ENCODE results near the gene SMURF2. TPM values are rescaled to one million over a fixed set of nuclear protein-coding genes. Genes with fewer than 3 reads are reported as not detected.
"Not testable (repeated sequence)": the region's sequence is repeated elsewhere in the genome, so short reads cannot be mapped to it uniquely, and the experiment has no call there.

SMURF2 gene
- polyA plus RNA-seq, 1 donor from 2014 or later = 55.2 TPM

GRCh38 chr17:64679710-64680216, 17.7 kb upstream of the SMURF2 start:
- no peak for TF ChIP-seq SMC3 (conservative IDR thresholded peaks at IDR 0.05; ENCODE audit: poor library complexity)
- no peak for TF ChIP-seq EZH2 (IDR thresholded peaks at IDR 0.05; ENCODE audit: borderline replicate concordance, insufficient read depth, low read length, poor library complexity, severe bottlenecking)
- no peak for TF ChIP-seq MXI1 (conservative IDR thresholded peaks at IDR 0.05; ENCODE audit: poor library complexity, severe bottlenecking)
- no peak for TF ChIP-seq EP300 (conservative IDR thresholded peaks at IDR 0.05; ENCODE audit: poor library complexity, severe bottlenecking)
- TF ChIP-seq RAD21 (conservative IDR thresholded peaks at IDR 0.05) = no peak
- no peak for TF ChIP-seq REST (IDR thresholded peaks at IDR 0.05; ENCODE audit: borderline replicate concordance)
- H3K4me2 ChIP-seq (ENCODE audit: low read length) = no peak overlapping the region
- H3K4me3 ChIP-seq (ENCODE audit: low read length) = no peak overlapping the region

DNA sequence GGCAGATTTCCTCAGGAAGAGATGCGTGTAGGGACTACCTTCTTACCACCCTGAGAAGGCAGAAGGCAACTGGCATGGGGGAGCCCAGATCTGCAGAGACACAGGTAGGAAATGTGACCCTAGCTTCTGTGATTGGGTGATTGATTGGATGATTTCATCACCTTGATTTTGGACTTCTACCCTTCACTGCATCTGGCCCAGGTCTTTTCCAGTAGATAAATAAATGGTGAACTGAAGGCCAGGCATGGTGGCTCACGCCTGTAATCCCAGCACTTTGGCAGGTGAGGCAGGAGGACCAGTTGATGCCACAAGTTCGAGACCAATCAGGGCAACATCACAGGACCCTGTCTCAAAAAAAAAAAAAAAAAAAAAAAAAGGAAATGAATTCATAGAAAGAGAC, 14.7 kb upstream of the SMURF2 start:
- Histone ChIP-seq H2AFZ (ENCODE audit: low read depth, low read length) (no peak overlapping the region), H3K4me2 (ENCODE audit: low read length) (no peak overlapping the region), H3K4me3 (ENCODE audit: low read length) (no peak overlapping the region), H3K9ac (ENCODE audit: low read length) (no peak overlapping the region), H3K9me2 (ENCODE audit: insufficient read depth, low read length) (no peaks in the 10 kb centered on the region), H3F3A (ENCODE audit: insufficient read depth, low read length, poor library complexity, severe bottlenecking) (no peaks in the 10 kb centered on the region), H3K27me3 (ENCODE audit: insufficient read depth, low read depth, low read length) (no peaks in the 10 kb centered on the region), H4K20me1 (ENCODE audit: insufficient read depth) (no peaks in the 10 kb centered on the region), H3K9me3 (ENCODE audit: low read length) (no peaks in the 10 kb centered on the region), H3K36me3 (ENCODE audit: insufficient read depth, low read length) (no peaks in the 10 kb centered on the region), H3K27ac (ENCODE audit: low read length) (no peak overlapping the region), H3K79me2 (replicated peaks; ENCODE audit: insufficient read depth, low read length) (no peaks in the 10 kb centered on the region)
- TF ChIP-seq RAD21 (conservative IDR thresholded peaks at IDR 0.05) (no peak), MXI1 (conservative IDR thresholded peaks at IDR 0.05; ENCODE audit: poor library complexity, severe bottlenecking) (no peak), SMC3 (conservative IDR thresholded peaks at IDR 0.05; ENCODE audit: poor library complexity) (no peak), EP300 (conservative IDR thresholded peaks at IDR 0.05; ENCODE audit: poor library complexity, severe bottlenecking) (no peak), EZH2 (IDR thresholded peaks at IDR 0.05; ENCODE audit: borderline replicate concordance, insufficient read depth, low read length, poor library complexity, severe bottlenecking) (no peak), POLR2AphosphoS5 (IDR thresholded peaks at IDR 0.05) (no peak), REST (IDR thresholded peaks at IDR 0.05; ENCODE audit: borderline replicate concordance) (no peak), TAF1 (IDR thresholded peaks at IDR 0.05; ENCODE audit: low read depth) (no peak)
- TF ChIP-seq, protein P1, sequence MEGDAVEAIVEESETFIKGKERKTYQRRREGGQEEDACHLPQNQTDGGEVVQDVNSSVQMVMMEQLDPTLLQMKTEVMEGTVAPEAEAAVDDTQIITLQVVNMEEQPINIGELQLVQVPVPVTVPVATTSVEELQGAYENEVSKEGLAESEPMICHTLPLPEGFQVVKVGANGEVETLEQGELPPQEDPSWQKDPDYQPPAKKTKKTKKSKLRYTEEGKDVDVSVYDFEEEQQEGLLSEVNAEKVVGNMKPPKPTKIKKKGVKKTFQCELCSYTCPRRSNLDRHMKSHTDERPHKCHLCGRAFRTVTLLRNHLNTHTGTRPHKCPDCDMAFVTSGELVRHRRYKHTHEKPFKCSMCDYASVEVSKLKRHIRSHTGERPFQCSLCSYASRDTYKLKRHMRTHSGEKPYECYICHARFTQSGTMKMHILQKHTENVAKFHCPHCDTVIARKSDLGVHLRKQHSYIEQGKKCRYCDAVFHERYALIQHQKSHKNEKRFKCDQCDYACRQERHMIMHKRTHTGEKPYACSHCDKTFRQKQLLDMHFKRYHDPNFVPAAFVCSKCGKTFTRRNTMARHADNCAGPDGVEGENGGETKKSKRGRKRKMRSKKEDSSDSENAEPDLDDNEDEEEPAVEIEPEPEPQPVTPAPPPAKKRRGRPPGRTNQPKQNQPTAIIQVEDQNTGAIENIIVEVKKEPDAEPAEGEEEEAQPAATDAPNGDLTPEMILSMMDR (IDR thresholded peaks at IDR 0.05; ENCODE audit: poor library complexity, severe bottlenecking) = no peak

More at GRCh38 chr17:64679710-64680216, 17.7 kb upstream of the SMURF2 start:
- Histone ChIP-seq H4K20me1 (ENCODE audit: insufficient read depth) (no peaks in the 10 kb centered on the region), H3K9ac (ENCODE audit: low read length) (no peak overlapping the region), H3K9me2 (ENCODE audit: insufficient read depth, low read length) (no peaks in the 10 kb centered on the region), H3K36me3 (ENCODE audit: insufficient read depth, low read length) (no peaks in the 10 kb centered on the region), H2AFZ (ENCODE audit: low read depth, low read length) (no peak overlapping the region), H3K79me2 (replicated peaks; ENCODE audit: insufficient read depth, low read length) (no peaks in the 10 kb centered on the region), H3K9me3 (ENCODE audit: low read length) (no peaks in the 10 kb centered on the region), H3F3A (ENCODE audit: insufficient read depth, low read length, poor library complexity, severe bottlenecking) (no peaks in the 10 kb centered on the region), H3K27me3 (ENCODE audit: insufficient read depth, low read depth, low read length) (no peaks in the 10 kb centered on the region), H3K27ac (ENCODE audit: low read length) (no peak overlapping the region)

- H3K4me3 ChIP-seq (ENCODE audit: low read length); H3K9ac ChIP-seq (ENCODE audit: low read length); H3F3A ChIP-seq (ENCODE audit: insufficient read depth, low read length, poor library complexity, severe bottlenecking); H3K4me2 ChIP-seq (ENCODE audit: low read length); H3K9me3 ChIP-seq (ENCODE audit: low read length); H3K27ac ChIP-seq (ENCODE audit: low read length); H4K20me1 ChIP-seq (ENCODE audit: insufficient read depth); H3K27me3 ChIP-seq (ENCODE audit: insufficient read depth, low read depth, low read length); H2AFZ ChIP-seq (ENCODE audit: low read depth, low read length); H3K9me2 ChIP-seq (ENCODE audit: insufficient read depth, low read length); H3K79me2 ChIP-seq (replicated peaks; ENCODE audit: insufficient read depth, low read length); H3K36me3 ChIP-seq (ENCODE audit: insufficient read depth, low read length): not testable (repeated sequence)
Measured at GRCh38 chr17:64670843-64671590, 8.9 kb upstream of the SMURF2 start.

All from neural cell (in vitro differentiated cells).